Measurements from ENCODE around the gene ARFRP1.

GRCh38 chr20:63673951-63674350, 33.8 kb downstream of the ARFRP1 start:
- TF ChIP-seq CTCF (IDR thresholded peaks at IDR 0.05) = no peak
- no peak for TF ChIP-seq POLR2A (IDR thresholded peaks at IDR 0.05)
